ENCODE measurements around the gene CTSO.
A peak's percentile ranks its signal among the peaks of the same experiment; 100 is the strongest.

Gene CTSO

DNA sequence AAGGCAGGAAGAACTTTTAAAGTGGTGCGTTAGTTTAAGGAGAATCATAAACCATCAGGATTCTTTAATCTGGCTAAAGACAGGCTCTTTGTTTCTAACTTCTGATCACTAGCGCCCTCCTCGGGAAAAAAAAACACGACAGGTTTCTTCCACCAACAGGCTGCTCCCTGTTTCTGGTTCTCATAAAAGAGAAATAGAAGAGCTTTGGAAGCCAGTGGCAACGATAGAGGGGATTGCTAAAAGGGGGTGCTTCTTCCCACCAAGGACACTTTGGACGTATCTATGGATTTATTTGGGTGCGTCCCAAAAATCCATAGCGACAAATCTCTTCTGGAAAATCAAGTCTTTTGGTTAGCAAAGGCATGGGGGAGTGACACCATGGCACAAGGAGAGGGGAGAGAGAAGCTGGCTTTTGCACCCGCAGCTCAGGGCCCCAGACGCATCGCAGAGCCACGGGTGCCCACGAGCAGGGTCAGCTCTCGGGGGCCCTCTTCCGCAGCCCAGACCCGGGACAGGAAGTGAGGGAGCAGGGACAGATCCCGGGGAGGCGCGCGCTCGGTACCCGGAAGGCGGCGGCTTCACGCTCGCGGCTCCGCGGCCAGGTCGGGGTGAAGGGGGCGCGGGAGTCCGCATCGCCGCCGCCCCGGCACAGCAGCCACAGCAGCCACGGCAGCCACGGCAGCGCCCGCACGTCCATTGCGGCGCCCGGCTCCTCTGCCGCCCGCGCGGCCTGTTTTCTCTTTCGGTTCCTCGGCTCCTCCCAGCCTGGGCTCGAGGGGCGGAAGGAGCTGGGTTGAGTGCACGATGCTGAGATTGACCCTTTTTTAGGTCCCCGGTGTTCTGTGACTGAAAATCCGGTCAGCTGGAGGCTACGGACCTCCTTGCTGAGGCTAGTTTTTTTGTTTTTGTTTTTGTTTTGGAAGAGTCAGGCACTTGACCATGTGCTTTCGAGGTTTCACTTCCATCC lies at the start of gene CTSO:
Gene CTSO (minus strand): TSS at position 716 of the 967 bp plus-strand sequence. CDS start 19 bp downstream, at position 697.
- peak; percentile 72 for DNase-seq

DNA sequence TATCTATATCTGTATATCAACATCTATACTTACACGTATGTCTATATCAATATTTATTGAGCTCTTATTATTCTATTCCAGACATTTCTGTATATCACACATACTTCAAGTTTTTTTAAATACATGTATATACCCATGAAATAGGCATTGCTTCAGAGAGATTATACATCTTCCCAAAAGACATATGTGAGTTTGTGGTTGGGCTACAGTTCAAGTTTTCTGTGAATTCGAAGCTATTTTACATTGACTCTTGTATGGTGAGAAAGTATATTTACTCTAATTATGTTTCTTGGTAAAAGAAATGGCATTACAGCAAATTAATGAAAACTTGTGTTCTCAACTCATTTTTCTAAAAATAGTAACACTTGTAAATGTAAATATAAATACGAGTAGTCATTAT lies 46.8 kb upstream of the CTSO start:
- no peak for DNase-seq

DNA sequence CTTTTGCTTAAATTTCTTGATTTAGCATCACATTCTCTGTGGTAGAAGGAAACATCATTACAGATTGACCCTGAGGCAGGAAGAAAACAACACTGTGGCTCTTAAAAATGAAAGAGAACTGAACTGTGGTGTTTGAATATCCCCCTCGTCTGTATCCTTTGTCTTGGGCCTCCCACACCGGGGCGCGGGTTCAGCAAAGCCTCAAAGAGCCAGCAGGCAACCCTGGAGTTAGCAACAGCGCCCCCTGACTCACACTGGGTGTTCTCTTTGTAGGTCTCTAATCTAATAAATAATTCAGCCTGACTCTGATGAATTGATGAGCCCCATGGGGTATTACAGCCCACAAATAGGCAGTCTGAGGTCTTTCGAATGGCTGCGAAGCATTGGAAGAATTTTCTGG lies 46.1 kb upstream of the CTSO start:
- DNase-seq = no peak

DNA sequence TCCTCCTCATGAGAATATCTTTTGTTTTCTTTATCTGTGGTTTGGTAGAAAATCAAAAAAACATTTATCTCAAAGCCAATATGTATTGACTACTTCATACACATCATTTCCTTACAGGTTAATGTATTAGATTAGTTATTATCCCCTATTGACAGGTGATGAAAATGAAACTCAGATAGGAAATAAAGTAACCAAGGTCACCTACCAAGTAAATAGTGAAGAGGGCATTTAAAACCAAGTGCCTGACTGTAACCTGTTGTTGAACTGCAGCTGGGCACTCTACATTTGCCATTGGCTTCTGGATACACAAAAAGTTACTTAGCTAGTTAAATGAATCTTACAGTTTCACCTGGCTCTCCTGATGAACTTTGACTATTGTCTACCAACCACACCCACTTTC lies 41.4 kb upstream of the CTSO start:
- DNase-seq = no peak

DNA sequence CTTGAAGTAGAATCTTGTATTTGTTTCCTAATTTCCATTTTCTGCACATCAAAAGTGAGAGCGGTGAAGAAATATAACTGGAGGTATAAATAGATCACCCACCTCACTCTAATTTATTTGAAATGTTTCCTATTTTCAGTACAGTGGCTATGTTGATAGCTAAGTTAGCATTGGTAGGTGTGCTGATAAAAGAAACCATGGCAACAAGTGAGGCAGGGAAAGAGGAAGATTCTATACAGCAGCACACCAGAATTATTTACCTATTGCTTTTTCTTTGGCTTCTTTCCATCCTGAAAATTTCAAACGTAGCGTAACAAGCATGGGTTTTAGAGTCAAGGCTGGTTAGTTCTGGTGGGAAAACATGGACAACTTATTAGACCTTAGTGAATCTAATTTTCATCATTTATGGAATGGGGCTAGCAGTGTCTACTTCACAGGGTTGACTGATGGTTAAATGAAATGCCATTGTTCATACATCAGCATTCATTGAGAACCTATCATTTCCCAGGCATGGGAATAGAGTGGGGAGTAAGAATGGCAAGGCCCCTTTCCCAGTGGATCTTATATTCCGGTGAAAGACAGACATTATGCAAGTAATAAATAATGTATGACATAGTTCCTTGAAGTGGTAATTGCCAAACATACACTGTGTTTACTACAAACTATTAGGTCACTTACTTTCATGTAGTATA lies 30.6 kb upstream of the CTSO start:
- peak; percentile 1 for DNase-seq

DNA sequence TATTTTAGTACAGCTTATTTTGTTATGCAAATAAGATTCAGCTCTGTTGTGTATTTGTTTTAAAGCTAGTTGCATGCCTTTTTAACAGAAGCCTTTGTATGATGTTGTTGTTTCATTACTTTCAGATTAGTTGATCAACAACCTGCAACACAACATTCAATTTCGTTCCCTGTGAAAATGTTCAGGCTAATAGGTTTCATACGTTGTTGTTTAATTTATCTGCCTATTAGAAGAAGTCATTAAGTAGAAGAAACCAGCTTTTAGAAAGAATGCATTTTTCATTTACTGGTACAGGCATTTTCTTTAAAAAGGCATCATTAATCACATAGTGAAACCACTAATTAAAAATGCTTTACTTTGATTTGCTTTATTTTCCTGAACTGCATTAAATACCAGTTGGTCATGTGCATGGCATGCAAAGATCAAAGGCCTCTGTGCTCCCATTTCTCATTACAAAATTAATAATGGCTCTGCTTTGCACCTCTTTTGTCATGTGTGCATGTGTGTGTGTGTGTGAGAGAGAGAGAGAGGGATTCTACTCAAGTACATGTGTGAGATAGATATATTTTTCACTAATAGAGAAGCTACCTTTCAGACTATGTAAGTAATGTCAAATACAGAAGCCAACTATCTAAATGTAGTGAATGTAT lies 29.2 kb upstream of the CTSO start:
- no peak for DNase-seq

- no peak for DNase-seq
Observed at GRCh38 chr4:155978810-155979209, 25.1 kb upstream of the CTSO start.

DNA sequence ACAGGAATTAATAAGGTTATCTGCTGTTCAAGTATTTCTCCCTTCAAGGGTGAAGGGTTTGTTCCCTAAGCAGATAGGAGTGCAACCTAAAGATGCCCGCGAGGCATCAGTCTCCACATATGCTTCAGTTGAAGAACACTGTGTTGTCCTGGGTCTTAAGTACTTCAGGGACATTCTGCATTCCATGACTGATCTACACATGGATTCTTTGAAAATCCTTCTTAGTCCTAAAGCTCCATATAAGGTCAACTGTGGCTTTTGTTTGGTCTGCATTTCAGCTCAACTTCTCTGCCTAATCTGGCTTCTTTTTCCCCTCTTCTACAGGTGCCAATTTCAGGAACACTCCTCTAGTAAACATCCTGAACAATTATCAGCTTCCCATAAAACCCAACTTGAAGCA lies 21.8 kb upstream of the CTSO start:
- DNase-seq = no peak

DNA sequence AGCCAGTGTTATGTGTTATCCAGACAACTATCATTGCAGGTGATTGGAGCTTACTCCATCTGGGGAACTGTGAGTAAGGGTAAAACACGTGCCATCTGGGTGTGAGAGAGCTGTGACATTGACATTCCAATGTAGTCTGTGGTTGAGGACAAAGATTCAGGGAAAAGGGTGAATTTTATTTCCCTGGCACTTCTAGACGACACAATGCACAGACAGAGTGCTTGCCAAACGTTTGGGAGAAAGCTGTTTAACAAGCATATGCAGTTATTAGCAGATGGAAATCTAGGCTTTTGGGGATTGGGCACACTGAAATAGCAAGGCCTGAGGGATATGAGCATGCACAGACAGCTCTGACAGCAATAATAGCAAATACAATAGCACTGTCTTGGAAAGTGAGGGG lies 21.3 kb upstream of the CTSO start:
- no peak for DNase-seq

- DNase-seq = no peak
Observed at GRCh38 chr4:155974476-155974749, 20.7 kb upstream of the CTSO start.

DNA sequence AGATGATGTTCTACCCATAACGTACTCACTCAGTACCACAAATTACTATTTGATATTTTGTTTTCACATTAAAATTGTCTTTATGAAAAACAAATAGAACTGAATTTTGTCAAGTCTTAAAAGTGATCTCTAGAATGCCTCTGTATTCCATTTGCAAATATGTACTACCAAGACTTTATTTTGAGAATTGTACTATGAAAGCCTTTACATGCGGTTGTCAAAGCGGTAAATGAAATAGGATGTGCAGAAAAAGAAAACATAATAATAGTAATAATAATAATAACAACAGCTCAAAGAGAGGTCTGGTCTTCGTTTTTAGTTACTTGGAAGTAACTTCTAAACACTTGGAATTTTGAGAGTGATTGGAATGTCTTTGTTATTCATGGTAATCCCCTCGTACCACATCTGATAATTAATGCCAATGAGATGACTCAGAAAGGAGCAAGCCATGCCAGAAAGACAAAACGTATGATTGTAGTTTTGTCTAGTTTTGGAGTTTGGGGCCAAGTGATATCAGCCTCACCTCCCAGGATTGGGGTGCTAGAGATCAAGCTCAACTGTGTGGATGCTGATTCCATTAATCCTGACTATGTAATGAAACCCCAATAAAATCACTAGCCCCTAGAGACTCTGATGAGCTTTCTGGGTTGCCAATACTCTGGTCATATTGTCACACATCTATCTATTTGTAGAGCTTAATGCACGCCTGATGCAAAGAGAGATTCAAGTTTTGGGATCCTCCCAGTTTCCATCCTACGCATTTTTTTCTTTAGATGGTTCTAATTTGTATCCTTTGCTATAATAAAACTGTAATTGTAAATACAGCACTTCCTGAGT lies 20.2 kb upstream of the CTSO start:
- no peak for DNase-seq

- DNase-seq = no peak
Observed at GRCh38 chr4:155972098-155972497, 18.4 kb upstream of the CTSO start.

GRCh38 chr4:155966731-155967395 lies 13.2 kb upstream of the CTSO start:
- no peak for DNase-seq

DNA sequence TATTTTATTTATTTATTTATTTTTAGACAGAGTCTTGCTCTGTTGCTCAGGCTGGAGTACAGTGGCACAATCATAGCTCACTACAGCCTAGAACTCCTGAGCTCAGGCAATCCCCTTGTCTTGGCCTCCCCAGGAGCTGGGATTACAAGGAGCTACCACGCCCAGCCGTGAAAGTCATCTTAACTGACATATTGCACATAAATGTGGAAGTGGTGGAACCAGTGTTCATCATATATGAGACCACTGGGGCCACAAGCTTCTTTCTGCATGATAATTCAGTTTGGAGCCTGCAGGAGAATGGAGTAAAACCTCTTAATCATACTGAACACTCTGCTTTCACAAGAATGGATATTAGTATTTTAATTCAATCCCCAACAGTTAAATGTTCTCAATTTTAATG lies 12.5 kb upstream of the CTSO start:
- DNase-seq = no peak

DNA sequence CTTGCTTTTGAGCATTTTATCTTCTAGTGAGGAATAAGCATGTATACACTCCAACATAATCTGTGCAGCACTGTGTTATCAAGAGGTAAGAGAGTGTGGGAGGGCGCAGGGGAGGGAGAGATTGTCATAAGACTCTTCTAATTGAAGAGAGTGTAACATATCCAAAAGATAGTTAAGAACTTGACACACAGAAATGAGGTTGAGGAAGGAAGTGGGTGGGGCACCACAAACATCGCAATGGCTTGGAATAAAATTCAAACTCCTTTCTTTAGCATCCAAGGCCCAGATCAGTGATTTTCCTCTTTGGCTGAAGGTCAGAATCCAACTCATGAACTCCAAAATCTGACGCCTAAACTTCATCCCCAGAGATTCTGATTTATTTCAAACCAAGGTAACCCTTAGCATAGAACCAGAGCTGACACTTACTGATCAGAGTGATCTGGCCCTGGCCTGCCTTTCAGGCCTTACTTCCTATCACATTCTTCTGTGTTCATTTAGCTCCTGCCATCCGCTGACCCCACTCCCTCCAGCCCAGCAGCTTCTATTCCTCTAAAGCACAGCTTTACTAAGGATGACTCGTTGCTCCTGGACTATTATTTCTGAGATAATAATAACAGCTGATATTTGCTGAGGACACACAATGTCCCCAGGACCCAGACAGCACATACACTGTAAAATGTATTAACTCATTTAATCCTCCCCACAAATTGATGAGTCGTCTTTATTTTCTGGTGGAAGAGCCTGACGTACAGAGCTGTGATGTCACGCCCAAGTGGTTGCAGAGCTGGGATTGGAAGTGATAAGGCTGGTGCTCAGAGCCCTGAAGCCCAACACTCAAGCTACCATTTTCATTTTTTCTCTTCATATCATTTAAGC lies 10.6 kb upstream of the CTSO start:
- no peak for DNase-seq

DNA sequence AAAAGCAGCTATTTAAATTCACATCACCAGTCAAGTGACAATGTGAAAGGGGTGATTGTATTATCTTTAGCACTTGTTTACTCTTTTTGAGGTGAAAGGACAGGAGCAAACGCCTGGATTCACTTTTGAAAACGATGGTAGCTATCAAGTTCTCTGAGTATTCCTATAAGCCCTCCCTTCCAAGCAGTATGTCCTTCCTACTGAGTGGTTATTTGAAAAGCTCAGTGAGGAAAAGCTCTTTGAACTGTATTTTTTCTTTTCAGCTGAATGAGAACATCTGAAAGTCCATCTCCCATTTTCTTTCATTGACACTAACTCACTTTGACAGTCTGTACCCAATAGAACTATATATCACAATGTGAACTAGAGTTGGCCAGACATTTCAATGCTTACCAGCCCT lies 9.1 kb upstream of the CTSO start:
- DNase-seq = no peak

DNA sequence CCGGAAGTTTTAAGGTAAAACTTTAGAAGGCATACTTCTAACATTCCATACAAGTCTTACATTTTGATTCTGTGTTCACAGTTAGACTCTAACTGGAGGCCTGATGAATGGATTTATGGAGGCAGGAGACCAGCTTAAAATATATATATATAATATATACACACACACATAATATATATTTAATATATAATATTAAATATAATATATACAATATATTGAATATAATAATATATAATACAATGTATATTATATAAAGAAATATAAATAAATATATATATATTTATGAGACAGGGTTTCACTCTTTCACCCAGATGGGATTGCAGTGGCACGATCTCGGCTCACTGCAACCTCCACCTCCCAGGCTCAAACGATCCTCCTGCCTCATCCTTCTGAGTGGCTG lies 7.9 kb upstream of the CTSO start:
- DNase-seq = no peak

DNA sequence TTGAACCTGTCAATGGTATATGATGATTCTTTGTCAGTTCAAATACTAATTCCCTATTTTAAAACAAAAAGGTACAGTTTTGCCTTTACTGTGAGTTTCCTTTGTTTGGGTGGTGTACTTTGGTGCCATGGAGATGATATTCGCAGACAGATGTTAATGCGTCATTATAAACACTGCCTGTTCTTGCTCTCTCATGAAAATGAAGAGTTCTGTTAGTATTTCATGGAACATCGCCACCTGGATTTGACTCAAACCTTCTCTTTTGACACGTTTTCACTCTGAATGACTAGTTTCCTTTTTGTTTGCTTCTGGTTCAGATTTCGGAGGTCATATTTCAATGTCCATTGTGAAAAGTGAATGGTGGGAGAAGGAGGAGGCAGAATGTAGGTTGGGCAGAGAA lies 6.9 kb upstream of the CTSO start:
- DNase-seq = no peak

DNA sequence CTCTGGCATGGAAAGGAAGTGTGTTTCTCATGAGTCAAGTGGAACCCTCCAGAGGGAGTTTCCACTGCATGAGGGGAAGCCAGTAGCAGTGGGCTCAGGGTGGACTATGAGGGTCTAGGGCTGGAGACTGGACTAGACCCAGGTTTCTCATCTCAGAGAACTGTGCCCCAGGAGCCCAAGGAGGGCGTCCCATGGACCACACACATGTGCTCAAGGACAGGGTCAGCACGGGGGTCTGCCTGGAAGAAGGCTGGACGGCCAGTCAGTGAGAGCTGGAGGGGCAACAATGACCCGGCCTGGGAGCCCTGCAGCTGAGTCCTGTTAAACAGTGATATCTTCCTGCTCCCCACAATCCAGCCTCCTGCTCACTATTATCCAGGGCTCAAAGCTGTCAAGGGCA lies 5.8 kb upstream of the CTSO start:
- DNase-seq = no peak

DNA sequence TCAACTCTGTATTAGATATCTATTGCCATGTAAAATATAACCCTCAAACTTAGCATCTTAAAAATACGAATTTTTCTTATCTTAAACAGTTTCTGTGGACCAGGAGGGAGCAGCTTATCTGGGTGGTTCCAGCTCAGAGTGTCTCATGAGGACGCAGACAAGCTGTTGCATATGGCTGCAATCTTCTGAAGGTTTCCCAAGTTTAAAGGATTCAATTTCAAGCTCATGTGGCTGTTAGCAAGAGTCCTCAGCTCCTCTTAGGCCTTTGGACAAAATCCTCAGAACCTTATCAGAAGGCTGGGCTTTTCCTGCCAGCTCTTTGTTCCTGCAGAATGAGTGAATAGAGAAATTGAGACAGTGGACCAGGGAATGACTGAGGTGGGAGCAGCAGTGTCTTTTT lies 2.8 kb upstream of the CTSO start:
- DNase-seq = no peak

- DNase-seq = no peak
Observed at GRCh38 chr4:155954939-155955338, 1.3 kb upstream of the CTSO start.
